Body of pancreas (tissue), 4 donors: ENCODE measurements around the gene PLCXD3.

Experiments used
- CTCF ChIP-seq, 7 experiments: fragments of 450-650 bp in 4 of 7; fragments of 200-600 bp in 3 of 7; sonication (generic) in 3 of 7; IDR thresholded peaks; one replicate each; pipeline ENCODE4 v1.5.1; 2016 to 2019; ENCODE audit warnings: antibody characterized with exemption in 7 of 7
- POLR2A ChIP-seq, 3 donors: fragments of 450-650 bp; IDR thresholded peaks; one replicate each; pipeline ENCODE4 v1.6.1; 2016; ENCODE audit warnings: antibody characterized with exemption in 3 of 3, mild to moderate bottlenecking in 2 of 3

DNA sequence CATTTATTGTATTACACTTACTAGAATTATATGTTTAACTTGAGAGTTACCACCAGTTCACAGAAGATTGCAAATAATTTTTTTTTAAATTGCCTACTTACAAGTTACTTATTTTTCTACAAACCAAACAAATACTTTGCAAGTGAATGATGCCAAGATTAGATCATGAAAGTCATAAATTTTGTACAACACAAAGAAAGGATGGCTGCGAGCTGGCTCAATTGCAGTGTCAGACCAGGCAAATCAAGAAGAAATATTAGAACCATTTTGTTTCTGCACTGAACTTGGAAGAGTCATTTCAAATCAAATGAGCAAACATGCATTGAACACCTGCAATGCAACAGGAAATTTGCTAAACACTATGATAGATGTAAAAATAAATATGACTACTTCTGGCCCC lies 97.3 kb downstream of the PLCXD3 start:
- TF ChIP-seq CTCF (IDR thresholded peaks at IDR 0.05) (no peak), POLR2A (IDR thresholded peaks at IDR 0.05) (no peak)
